ENCODE measurements around the gene CNR2. TPM values are rescaled to one million over a fixed set of nuclear protein-coding genes. Genes with fewer than 3 reads are reported as not detected.

The CNR2 gene
- total and polyA plus RNA-seq, 7 donors, result 0.23 to 4.2 TPM; not detected in 5

DNA sequence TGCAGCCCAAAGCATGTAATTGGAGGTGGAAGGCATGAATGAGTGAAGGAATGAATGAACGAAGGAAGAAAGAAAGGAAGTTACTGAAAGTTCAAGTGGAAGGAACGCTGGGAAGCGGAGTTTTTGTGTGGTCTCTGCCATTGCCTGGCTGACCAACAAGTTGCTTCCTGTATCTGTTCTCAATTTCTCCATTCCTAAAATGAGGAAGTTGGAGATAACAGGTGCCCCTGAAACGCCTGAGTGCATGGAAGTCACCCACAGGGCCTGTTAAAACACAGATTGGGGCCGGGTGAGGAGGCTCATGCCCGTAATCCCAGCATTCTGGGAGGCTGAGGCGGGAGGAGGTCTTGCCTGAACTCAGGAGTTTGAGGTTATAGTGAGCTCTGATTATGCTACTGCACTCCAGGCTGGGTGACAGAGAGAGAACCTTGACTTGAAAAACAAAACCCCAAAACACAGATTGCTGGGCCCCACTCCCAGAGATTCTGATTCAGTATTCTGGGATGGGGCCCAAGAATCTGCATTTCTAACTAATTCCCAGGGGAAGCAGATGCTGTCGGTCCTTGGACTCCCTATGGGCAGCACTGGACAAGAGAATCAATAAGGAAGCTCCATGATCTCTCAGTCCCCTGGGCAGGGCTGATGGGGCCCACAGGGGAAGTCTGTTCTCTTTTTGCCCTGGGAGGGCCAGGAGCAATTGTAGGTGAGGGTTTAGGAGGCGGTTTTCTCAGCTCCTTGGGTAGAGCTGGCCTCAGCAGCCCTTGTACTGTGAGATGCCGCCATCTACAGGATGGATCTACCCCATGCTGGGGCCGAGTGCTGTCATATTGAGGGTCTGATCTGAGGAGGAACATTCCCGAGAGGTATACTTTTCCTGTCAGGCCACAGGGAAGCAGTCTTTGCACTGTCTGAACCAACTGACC, 3.3 kb upstream of the CNR2 start:
- DNase-seq, result peak; percentile 81
- WGBS, 2 donors, result 35 to 40% methylated on average over 12 of the region's 12 CpGs
- Histone ChIP-seq H3K27me3 (no peaks in the 10 kb centered on the region), H3K4me3 (no peak overlapping the region), H3K4me1 (peaks cover 0 to 26% (median 21%) of the 10 kb centered on the region in 4 donors), H3K36me3 (no peaks in the 10 kb centered on the region), H3K27ac (no peak overlapping the region), H3K9me3 (no peaks in the 10 kb centered on the region)
- TF ChIP-seq POLR2A (IDR thresholded peaks at IDR 0.05), result no peak
- no peak for TF ChIP-seq EP300 (IDR thresholded peaks at IDR 0.05)
- TF ChIP-seq, protein P1, sequence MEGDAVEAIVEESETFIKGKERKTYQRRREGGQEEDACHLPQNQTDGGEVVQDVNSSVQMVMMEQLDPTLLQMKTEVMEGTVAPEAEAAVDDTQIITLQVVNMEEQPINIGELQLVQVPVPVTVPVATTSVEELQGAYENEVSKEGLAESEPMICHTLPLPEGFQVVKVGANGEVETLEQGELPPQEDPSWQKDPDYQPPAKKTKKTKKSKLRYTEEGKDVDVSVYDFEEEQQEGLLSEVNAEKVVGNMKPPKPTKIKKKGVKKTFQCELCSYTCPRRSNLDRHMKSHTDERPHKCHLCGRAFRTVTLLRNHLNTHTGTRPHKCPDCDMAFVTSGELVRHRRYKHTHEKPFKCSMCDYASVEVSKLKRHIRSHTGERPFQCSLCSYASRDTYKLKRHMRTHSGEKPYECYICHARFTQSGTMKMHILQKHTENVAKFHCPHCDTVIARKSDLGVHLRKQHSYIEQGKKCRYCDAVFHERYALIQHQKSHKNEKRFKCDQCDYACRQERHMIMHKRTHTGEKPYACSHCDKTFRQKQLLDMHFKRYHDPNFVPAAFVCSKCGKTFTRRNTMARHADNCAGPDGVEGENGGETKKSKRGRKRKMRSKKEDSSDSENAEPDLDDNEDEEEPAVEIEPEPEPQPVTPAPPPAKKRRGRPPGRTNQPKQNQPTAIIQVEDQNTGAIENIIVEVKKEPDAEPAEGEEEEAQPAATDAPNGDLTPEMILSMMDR (IDR thresholded peaks at IDR 0.05), result peak in 3 of 4 experiments; percentile 20 to 58 (median 52)
- intact Hi-C loops (cut with DNase I), result loop anchor here (1.0 to 5.0 kb wide), 3 partner anchors 48 to 144 kb away; partner anchors contain the start of gene FUCA1

DNA sequence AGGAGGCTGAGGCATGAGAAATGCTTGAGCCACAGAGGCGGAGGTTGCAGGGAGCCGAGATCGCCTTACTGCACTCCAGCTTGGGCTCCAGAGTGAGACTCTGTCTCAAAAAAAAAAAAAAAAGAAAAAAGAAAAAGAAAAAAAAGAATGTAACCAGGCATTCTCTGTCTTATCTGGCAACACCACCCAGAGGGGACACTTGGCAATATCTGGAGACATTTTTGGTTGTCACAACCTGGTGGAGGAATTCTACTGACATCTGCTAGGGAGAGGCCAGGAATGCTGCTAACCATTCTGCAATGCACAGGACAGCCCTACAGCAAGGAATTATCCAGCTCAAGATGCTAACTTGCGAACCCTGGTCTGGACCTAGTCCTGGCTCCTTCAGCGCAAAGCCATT, 2.3 kb upstream of the CNR2 start:
- Histone ChIP-seq H3K4me1 (peaks cover 0 to 19% (median 13%) of the 10 kb centered on the region in 4 donors), H3K36me3 (no peaks in the 10 kb centered on the region), H3K27me3 (no peaks in the 10 kb centered on the region), H3K4me3 (no peak overlapping the region), H3K27ac (no peak overlapping the region), H3K9me3 (no peaks in the 10 kb centered on the region)
- TF ChIP-seq POLR2A (IDR thresholded peaks at IDR 0.05), result no peak
- TF ChIP-seq POLR2AphosphoS5 (IDR thresholded peaks at IDR 0.05), result no peak
- TF ChIP-seq, protein P1 (IDR thresholded peaks at IDR 0.05), result no peak
- TF ChIP-seq EP300 (IDR thresholded peaks at IDR 0.05), result no peak
- intact Hi-C loops (cut with DNase I), result loop anchor here (5.0 kb wide), 1 partner anchor 103 kb away; no protein-coding TSS in a partner anchor
- 95 to 98% methylated on average over 5 of the region's 5 CpGs for WGBS, 2 donors
- DNase-seq, result no peak

DNA sequence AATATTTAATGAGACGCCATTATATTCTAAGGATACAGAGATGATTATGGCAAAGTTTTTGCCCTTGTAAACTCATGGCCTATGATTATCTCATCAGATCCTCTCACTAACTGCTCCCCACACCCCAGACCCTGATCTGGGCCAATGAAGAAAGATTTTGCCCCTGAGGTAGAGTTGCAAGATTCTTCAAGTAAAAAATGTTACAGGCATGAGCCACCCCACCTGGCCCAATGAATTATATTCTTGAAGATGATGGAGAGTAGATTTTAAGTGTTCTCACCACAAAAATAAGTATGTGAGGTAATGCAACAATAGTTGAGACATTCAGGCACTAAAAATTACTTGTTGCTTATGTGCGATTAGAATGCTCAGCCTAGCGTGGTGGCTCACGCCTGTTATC, 1.8 kb upstream of the CNR2 start:
- H3K4me1 ChIP-seq, result peaks cover 0 to 14% (median 8%) of the 10 kb centered on the region in 4 donors
- no peaks in the 10 kb centered on the region for H3K36me3 ChIP-seq
- no peaks in the 10 kb centered on the region for H3K9me3 ChIP-seq
- H3K27ac ChIP-seq, result no peak overlapping the region
- TF ChIP-seq POLR2A (IDR thresholded peaks at IDR 0.05) (no peak), EP300 (IDR thresholded peaks at IDR 0.05) (no peak), POLR2AphosphoS5 (IDR thresholded peaks at IDR 0.05) (no peak)
- TF ChIP-seq, protein P1 (IDR thresholded peaks at IDR 0.05), result no peak
- DNase-seq, result no peak
- WGBS, 2 donors, result 94 to 96% methylated on average over 4 of the region's 4 CpGs
- intact Hi-C loops (cut with DNase I), result loop anchor here (5.0 kb wide), 1 partner anchor 103 kb away; no protein-coding TSS in a partner anchor
- peaks cover 0 to 2% (median 0%) of the 10 kb centered on the region in 3 donors for H3K27me3 ChIP-seq
- no peak overlapping the region for H3K4me3 ChIP-seq

- TF ChIP-seq POLR2A (IDR thresholded peaks at IDR 0.05) (no peak), EP300 (IDR thresholded peaks at IDR 0.05) (no peak), POLR2AphosphoS5 (IDR thresholded peaks at IDR 0.05) (no peak)
- TF ChIP-seq, protein P1 (IDR thresholded peaks at IDR 0.05), result no peak
- intact Hi-C loops (cut with DNase I), result no loop called here
- Histone ChIP-seq H3K4me1 (peaks cover 0 to 4% (median 0%) of the 10 kb centered on the region in 4 donors), H3K4me3 (no peak overlapping the region), H3K27me3 (peaks cover 0 to 13% (median 0%) of the 10 kb centered on the region in 3 donors), H3K9me3 (no peaks in the 10 kb centered on the region), H3K36me3 (no peaks in the 10 kb centered on the region), H3K27ac (no peak overlapping the region)
- WGBS, 2 donors, result 71 to 89% methylated on average over 8 of the region's 8 CpGs
- no peak for DNase-seq
Observed at GRCh38 chr1:23911921-23912320, 1.2 kb downstream of the CNR2 start.
